Left lung (tissue), 10 donors: ENCODE results near the gene TSPAN5. TPM values are rescaled to one million over a fixed set of nuclear protein-coding genes. Genes with fewer than 3 reads are reported as not detected.

Experiments
- ATAC-seq: fragments of 200-7000 bp; cut with Tn5 transposase; one replicate; pipeline ENCODE4 v1.9.1; 2020; ENCODE audit warnings: moderate library complexity
- DNase-seq, 4 donors: peaks; one replicate each; pipeline ENCODE4 v3.0.0-alpha.2; 2013 to 2020
- H3K27ac ChIP-seq, 2 donors: fragments of 200-600 bp; sonication (generic) in 1 of 2; one replicate each; pipeline versions ENCODE4 v1.5.0 to v1.8.0; 2020 to 2021
- H3K27me3 ChIP-seq, 2 donors: fragments of 200-600 bp; sonication (generic) in 1 of 2; one replicate each; pipeline versions ENCODE4 v1.5.0 to v1.8.0; 2020 to 2021
- H3K36me3 ChIP-seq, 2 donors: fragments of 200-600 bp; sonication (generic) in 1 of 2; one replicate each; pipeline versions ENCODE4 v1.5.0 to v1.8.0; 2020 to 2021
- H3K4me1 ChIP-seq, 2 donors: fragments of 200-600 bp; one replicate each; pipeline ENCODE4 v1.8.0; 2021
- H3K4me3 ChIP-seq, 2 donors: fragments of 200-600 bp; sonication (generic) in 1 of 2; one replicate each; pipeline versions ENCODE4 v1.5.0 to v1.8.0; 2020 to 2021; ENCODE audit warnings: mild to moderate bottlenecking in 1 of 2
- H3K9me3 ChIP-seq, 2 donors: fragments of 200-600 bp; sonication (generic) in 1 of 2; one replicate each; pipeline versions ENCODE4 v1.5.0 to v1.8.0; 2020 to 2021
- intact Hi-C, 2 donors: fragments of 100-400 bp; cut with DNase I; formaldehyde crosslinking; loops; one replicate each; pipeline versions ENCODE4 v1.11.2 to v1.14.2; 2022
- polyA plus RNA-seq, 6 donors: library from polyadenylated mRNA; unstranded; fragments of 120-200 nt; gene quantifications; one replicate each; pipeline ENCODE4 v1.2.1, GENCODE V29; 2013; ENCODE audit not compliant: insufficient read length in 6 of 6
- total RNA-seq, 2 donors: library from RNA; stranded (reverse); fragmentation: NEBNext Ultra II Directional; extraction: Animal tissue kit (Norgen Biotek cat#: 25700); gene quantifications; one replicate each; pipeline ENCODE4 v1.2.1, GENCODE V29; 2021
- TF ChIP-seq, protein P1 (sequence below), 2 donors: fragments of 200-600 bp; sonication (generic) in 1 of 2; IDR thresholded peaks; one replicate each; pipeline versions ENCODE4 v1.5.0 to v1.8.0; 2021; ENCODE audit warnings: antibody characterized with exemption in 2 of 2
- donor health status: DM: no; HTN: yes; CAD: no.
- donor health status: DM: no; HTN: no; CAD: no.

TSPAN5 gene
- total and polyA plus RNA-seq, 8 donors = 11.9 to 36.5 (median 31.7) TPM

DNA sequence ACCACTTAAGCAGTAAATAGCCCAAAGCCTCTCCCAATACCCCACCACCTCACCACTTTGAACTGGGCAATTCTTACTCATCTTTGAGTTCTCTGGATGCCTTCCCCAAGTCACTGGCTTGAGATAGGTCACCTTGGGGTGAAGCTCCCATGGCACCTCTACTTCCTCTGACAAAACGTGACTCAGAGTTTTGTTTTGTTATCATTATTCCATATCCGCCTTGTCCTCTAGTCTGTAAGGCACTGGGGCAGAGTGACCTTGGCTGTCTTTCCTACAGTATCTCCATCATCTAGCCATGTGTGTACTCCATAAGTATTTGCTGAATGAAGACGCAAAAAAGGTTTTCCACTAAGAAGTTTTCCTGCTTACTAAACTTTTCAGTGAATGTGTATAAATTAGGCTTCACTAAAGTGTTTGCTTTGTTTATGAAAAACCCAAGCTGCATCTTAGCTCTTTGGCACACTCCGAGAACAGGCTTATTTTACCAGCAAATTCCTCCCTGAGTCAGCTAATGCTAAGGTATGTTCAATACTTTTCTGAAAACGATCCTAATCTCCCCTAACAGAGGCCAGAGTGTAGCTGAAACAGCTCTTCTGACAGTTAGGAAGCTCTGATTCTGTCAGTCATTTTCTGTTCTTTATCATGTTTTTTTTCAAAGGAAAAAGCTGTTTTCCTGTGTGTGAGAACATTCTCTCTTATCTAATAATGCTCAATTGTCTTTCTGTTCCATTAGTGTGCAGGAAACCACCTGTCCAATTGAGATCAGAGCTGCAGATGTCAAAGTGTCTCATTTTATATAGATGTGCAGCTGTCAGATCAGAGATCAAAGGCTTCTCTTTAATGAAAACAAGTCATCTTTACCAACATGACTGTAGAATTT lies 30.2 kb upstream of the TSPAN5 start:
- no peak for ATAC-seq
- H3K27me3 ChIP-seq = no peaks in the 10 kb centered on the region
- H3K27ac ChIP-seq = no peak overlapping the region
- H3K9me3 ChIP-seq = no peaks in the 10 kb centered on the region
- H3K4me3 ChIP-seq = no peak overlapping the region
- no peaks in the 10 kb centered on the region for H3K4me1 ChIP-seq
- intact Hi-C loops = no loop called here
- no peaks in the 10 kb centered on the region for H3K36me3 ChIP-seq
- TF ChIP-seq, protein P1, sequence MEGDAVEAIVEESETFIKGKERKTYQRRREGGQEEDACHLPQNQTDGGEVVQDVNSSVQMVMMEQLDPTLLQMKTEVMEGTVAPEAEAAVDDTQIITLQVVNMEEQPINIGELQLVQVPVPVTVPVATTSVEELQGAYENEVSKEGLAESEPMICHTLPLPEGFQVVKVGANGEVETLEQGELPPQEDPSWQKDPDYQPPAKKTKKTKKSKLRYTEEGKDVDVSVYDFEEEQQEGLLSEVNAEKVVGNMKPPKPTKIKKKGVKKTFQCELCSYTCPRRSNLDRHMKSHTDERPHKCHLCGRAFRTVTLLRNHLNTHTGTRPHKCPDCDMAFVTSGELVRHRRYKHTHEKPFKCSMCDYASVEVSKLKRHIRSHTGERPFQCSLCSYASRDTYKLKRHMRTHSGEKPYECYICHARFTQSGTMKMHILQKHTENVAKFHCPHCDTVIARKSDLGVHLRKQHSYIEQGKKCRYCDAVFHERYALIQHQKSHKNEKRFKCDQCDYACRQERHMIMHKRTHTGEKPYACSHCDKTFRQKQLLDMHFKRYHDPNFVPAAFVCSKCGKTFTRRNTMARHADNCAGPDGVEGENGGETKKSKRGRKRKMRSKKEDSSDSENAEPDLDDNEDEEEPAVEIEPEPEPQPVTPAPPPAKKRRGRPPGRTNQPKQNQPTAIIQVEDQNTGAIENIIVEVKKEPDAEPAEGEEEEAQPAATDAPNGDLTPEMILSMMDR (IDR thresholded peaks at IDR 0.05) = no peak
- DNase-seq = no peak

GRCh38 chr4:98687876-98688275 lies 29.5 kb upstream of the TSPAN5 start:
- Histone ChIP-seq H3K27me3 (no peaks in the 10 kb centered on the region), H3K36me3 (no peaks in the 10 kb centered on the region), H3K4me3 (no peak overlapping the region), H3K27ac (no peak overlapping the region), H3K4me1 (no peaks in the 10 kb centered on the region), H3K9me3 (no peaks in the 10 kb centered on the region)
- no peak for ATAC-seq
- TF ChIP-seq, protein P1 (IDR thresholded peaks at IDR 0.05) = no peak
- no peak for DNase-seq
- intact Hi-C loops = no loop called here

DNA sequence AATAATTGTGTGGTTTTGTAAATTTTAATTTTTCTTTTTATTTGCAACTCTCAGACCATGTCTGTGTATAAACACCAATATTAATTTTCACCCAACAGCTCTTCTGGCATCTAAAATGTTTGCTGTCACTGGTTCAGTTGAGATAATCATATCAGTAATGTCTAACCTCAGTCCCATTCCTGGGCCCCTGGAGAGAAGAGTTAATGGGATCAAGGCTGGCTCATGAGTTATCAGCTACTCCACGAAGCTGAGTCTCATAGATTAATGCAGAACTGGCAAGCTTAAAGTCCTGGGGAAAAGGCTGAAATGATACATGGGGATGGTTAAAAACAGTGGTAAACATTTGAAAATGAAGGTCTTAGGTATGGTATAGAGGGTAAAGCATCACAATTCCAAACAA lies 28.4 kb upstream of the TSPAN5 start:
- intact Hi-C loops = no loop called here
- H3K4me1 ChIP-seq = no peaks in the 10 kb centered on the region
- no peak overlapping the region for H3K27ac ChIP-seq
- H3K9me3 ChIP-seq = no peaks in the 10 kb centered on the region
- TF ChIP-seq, protein P1 (IDR thresholded peaks at IDR 0.05) = no peak
- H3K4me3 ChIP-seq = no peak overlapping the region
- H3K36me3 ChIP-seq = no peaks in the 10 kb centered on the region
- DNase-seq (no peak), ATAC-seq (no peak)
- no peaks in the 10 kb centered on the region for H3K27me3 ChIP-seq

DNA sequence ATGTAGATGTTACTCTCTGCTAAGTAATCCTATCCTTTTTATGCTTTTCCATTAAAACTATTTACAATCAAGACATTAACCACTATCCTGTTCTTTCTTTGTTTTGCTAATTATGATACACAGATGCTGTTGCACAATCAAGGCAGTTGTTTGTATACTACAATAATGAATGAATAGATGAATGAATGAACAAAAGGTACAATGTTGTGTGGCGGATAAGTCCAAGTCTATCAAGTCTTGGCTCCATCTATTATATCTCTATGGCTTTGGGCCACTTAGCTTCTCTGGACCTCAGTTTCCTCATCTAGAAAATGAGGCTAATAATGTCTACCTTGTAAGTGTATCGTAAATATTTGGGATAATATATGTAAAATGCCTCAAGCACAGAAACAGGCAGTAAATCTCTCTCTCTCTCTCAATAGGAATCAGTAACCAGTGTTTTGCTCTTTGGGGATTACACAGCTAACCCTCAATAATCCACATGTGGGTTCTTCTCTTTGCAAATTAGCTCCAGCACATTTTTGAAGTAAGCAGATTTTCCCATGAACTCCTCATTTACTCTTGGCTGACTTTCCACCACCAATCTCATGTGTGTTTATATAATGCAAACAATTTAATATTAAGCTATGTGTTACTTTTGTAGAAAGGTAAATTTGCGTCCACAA lies 27.8 kb upstream of the TSPAN5 start:
- ATAC-seq = no peak
- intact Hi-C loops = no loop called here
- TF ChIP-seq, protein P1 (IDR thresholded peaks at IDR 0.05) = no peak

More for the DNA sequence above, 27.8 kb upstream of the TSPAN5 start:
- Histone ChIP-seq H3K4me1 (no peaks in the 10 kb centered on the region), H3K27ac (no peak overlapping the region), H3K36me3 (no peaks in the 10 kb centered on the region), H3K27me3 (no peaks in the 10 kb centered on the region), H3K4me3 (no peak overlapping the region), H3K9me3 (no peaks in the 10 kb centered on the region)
- no peak for DNase-seq
